HG03066 (cell line): ENCODE results near the gene DIAPH1.

Experiments
- ATAC-seq: cut with Tn5 transposase; IDR thresholded peaks from one replicate; pipeline ENCODE4 v1.9.1; 2021; ENCODE audit warnings: low read depth; ENCODE audit not compliant: unreplicated experiment

Gene DIAPH1

GRCh38 chr5:141618804-141619554 is at the start of gene DIAPH1:
Gene DIAPH1, minus strand, starts transcription at chr5:141619000. Its CDS starts 86 bp downstream, at chr5:141618914.
- ATAC-seq = peak; percentile 86

DNA sequence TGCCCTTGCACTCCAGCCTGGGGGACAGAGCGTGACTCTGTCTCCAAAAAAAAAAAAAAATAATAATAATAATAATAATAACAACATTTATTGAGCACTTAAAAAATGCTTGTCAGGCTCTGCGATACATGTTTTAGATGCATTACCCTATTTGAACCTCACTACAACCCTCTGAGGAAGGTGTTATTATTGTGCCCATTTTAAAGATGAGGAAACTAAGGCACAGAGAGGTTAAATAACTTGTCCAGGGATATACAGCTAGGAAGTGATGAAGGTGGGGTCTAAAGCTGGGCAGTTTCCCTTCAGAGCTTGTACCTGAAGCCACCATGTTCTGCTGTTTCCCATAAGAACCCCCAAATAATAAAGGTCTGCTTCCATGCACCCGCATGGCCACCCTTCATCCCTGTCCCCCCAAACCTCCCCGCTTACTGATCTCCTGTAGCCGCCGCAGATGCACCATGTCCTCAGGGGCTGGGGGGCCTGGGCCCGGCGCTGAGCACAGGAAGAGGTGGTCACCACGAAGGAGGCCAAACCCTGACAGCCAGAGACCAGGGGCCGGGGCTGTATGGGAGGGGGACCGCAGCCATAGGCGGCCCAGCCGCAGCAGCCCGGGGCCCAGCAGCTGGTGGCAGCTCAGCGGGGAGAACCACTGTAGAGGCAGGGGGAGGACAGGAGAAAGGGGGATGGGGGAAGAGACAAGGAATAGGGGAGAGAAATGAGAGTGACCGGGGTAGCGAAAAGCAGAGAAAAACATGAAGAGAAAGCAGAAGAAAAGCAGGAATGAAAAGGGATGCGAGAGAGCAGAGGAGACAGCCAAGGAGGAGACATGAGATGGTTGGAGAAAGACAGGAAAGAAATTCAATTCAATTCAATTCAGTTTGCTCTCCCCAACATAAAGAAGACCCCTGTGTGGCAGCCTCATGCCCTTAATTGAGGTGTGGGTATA is 47.5 kb upstream of the DIAPH1 start:
- no peak for ATAC-seq

- peak; percentile 90 for ATAC-seq
Measured at GRCh38 chr5:141664733-141665461, 46.1 kb upstream of the DIAPH1 start.

GRCh38 chr5:141663506-141663905 is 44.7 kb upstream of the DIAPH1 start:
- no peak for ATAC-seq

- no peak for ATAC-seq
Measured at GRCh38 chr5:141662028-141662427, 43.2 kb upstream of the DIAPH1 start.

DNA sequence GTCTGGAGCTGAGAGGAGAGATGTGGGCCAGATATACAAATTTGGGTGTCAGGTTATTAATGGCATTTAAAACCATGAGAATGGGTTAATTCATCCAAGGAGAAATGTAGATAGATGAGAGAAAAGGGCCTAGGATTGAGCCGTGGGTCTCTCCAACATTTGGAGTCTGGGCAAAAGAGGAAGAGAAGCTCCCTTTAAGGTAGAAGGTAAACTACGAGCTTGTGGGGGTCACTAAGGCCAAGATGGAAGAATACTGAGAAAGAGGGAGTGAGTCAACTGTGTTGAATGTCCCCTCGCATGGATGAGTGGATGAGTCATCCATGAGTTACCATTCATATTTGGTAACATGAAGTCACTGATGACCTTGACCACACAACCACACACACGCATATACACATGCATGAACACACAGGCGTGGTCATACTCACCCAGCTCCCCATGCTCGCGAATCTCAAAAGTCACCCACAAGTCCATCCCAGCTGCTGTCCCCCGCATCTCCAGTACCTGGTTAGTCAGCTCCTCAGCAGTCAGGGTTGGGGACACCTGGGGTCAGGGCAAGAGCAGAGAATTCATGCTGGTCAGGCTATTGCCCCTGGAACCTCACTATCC is 39.2 kb upstream of the DIAPH1 start:
- no peak for ATAC-seq

DNA sequence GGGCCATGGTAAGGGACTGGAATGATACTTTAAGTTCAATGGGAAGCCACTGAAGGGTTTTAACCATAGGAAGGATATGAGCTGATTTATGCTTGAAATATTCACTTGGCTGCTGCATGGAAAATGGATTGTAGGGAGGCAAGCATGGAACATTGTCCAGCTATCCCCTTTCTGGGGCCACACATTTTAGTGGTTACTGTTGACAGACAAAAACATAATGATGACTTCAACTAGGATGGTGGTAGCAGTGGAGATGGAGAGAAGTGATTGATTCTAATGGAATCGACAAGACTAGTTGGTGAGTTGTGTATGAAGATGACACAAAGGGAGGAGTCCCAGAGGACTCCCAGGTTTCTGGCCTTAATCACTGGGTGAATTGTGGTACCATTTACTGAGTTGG is 38.6 kb upstream of the DIAPH1 start:
- ATAC-seq = no peak

- ATAC-seq = no peak
Measured at GRCh38 chr5:141656396-141656795, 37.6 kb upstream of the DIAPH1 start.

DNA sequence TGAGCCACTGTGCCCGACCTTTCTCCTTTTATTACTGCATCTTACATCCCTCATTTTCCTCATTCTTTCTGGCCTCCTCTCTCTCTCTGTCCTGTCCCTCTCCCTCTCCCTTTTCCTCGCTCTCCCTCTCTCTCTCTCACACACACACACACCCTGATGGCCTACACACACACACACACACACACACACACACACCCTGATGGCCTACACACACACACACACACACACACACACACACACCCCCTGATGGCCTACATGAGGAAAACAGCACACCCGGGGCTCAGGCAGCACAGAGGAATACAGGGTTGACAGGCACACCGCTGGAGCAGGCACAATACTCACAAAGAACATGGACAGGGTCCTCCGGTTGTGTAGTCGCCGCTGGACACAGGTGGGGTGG is 36.2 kb upstream of the DIAPH1 start:
- ATAC-seq = no peak

GRCh38 chr5:141654298-141654697 is 35.5 kb upstream of the DIAPH1 start:
- no peak for ATAC-seq

GRCh38 chr5:141651728-141652105 is 32.9 kb upstream of the DIAPH1 start:
- ATAC-seq = no peak

DNA sequence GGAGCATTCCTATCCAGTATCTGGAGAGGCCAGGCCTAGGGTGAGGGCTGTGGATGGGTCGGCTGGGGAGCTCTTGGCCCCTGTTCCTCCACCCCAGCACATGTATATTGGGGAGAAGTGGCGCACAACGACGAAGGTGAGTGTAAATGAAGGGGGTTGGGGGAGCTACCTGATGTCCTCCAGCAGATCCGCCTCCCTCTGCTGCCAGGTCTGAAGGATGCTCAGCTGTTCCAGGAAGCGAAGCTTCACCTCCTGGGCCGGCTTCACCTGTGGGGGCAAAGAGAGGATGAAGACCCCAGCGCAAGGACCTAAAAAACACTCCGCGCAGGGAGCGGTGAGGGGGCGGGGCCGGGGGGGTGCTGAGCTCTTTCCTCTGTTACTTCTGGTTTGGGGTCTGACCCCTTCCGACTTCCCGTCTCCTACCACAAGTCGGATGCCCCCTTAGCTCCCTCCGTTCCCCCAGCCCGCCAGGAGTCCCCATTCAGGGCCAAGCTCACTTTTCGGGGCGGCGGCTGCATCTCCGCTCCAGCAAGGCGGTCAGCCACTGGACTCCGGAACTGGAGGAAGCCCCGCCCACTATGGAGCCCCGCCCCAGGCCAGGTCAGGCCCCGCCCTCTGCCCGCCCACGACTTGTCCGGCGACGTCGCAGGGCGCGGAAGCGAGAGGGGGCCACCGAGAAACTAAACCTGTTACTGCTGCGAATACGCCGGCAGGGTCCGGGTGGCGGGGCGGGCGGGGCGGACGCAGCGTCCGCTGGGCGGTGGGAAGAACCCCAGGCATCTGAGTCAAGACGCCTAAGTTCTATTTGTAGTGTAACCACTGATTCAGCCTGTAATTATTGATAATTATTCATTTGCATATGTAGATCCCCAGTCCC is 32.3 kb upstream of the DIAPH1 start, which contains the start of gene FCHSD1:
Gene FCHSD1, minus strand, starts transcription at position 568 of the 877 bp plus-strand sequence. Its CDS starts 50 bp downstream, at position 518.
- ATAC-seq = peak; percentile 97

DNA sequence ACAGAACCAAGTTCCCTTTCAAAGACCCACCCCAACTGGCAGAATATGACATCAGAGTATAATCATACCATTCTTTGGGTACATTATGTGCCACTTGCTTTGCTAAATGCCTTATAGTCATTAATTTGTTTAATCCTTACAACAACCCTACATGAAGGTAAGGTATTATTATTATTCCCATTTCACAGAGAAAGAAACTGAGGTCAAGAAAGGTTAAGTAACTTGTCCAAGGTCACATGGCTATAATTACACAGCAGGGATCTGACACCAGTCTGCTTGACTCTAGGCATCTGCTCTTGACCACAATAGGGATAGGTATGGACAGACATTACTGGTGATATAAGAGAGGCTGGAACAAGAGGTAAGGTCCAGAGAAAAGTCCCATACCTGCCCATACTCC is 31.2 kb upstream of the DIAPH1 start:
- no peak for ATAC-seq

DNA sequence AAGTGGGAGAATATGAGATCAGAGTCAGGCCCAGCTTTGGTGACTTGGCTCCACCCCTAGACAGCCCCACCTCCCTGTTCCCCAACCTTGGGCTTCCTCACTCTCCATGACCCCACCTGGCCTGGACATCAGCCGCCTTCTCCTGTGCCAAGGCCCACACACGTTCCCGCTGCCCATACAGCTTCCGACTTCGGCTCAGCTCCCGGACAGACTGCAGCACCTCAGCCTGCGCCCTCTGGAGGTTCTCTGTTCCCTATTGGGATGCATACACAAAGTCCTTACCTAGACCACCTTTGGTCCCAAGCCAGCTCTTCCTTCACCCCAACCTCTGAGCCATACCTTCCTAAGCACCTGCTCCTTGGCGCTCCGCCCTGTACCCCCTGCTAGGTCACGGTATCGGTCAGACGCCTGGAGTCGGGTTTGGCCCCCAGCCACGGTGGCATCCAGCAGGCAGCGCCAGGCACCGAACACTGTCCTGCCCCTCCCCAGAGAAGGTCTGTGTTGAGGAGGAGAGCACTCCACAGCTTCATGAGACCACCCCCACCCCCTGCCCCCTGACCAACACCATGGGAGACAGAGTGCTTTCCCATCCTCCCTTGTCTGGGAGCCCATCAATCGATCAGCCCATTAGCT is 30.4 kb upstream of the DIAPH1 start:
- ATAC-seq = no peak

- no peak for ATAC-seq
Measured at GRCh38 chr5:141647851-141648250, 29.1 kb upstream of the DIAPH1 start.

DNA sequence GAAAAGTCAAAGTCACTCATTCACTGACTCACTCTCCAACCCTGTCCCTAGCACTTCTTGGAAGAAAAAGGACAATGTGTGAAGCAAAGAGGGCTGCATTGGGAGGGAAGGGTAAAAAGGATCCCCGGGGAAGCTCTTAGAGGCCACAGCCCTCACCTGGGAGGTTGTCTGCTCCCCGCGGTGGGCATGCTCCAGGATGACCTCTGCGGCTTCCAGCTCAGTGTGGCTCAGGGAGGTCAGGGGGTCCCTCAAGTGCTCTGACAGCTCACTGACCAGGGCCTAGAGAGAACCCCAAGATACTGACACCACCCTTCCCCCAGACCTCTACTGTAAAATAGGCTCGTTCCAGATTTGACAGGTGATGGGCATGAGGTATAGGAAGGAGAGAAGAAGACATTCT is 28.4 kb upstream of the DIAPH1 start:
- no peak for ATAC-seq

- ATAC-seq = no peak
Measured at GRCh38 chr5:141646026-141646425, 27.2 kb upstream of the DIAPH1 start.

- ATAC-seq = peak; percentile 40
Measured at GRCh38 chr5:141641634-141642267, 23.0 kb upstream of the DIAPH1 start.

GRCh38 chr5:141640698-141641097 is 21.9 kb upstream of the DIAPH1 start:
- ATAC-seq = no peak
